B cell (primary cell): Measurements from ENCODE around the gene MRPL34. TPM values are rescaled to one million over a fixed set of nuclear protein-coding genes. Genes with fewer than 3 reads are reported as not detected.
A peak's percentile ranks its signal among the peaks of the same experiment; 100 is the strongest.

Source experiments
- ATAC-seq: fragments of 200-7000 bp; cut with Tn5 transposase; one replicate; pipeline ENCODE4 v1.10.0; 2021; ENCODE audit warnings: low read depth, mild to moderate bottlenecking, moderate number of reproducible peaks, moderate library complexity
- CTCF ChIA-PET: fragments of 350-600 bp; sonication (Branson Sonifier 250); formaldehyde crosslinking; loops from one replicate; lab custom pipeline; 2021; ENCODE audit warnings: antibody characterized with exemption, inconsistent platforms; lab: Charles Lee
- POLR2A ChIA-PET: fragments of 350-600 bp; sonication (Branson Sonifier 250); formaldehyde crosslinking; loops from one replicate; lab custom pipeline; 2021; ENCODE audit warnings: antibody characterized with exemption; lab: Charles Lee
- DNase-seq: peaks from one replicate; pipeline ENCODE4 v3.0.0; 2013
- H2AFZ ChIP-seq: 2 replicates; pipeline ENCODE4 v1.6.1; 2012; ENCODE audit warnings: mild to moderate bottlenecking, low read depth, low read length; ENCODE audit not compliant: insufficient read depth, poor library complexity, severe bottlenecking
- H3K27ac ChIP-seq, 2 donors: 1 replicate in 1 of 2; 2 replicates in 1 of 2; pipeline ENCODE4 v1.5.1; 2012 to 2013; ENCODE audit warnings: low read length in 2 of 2, mild to moderate bottlenecking in 2 of 2, moderate library complexity in 1 of 2
- H3K27me3 ChIP-seq, 4 experiments: fragments of 200-600 bp in 1 of 4; sonication (generic) in 1 of 4; replicated peaks in 1 of 4; 1 replicate in 2 of 4; 2 replicates in 2 of 4; pipeline versions ENCODE4 v1.6.1 to v1.7.0; 2013 to 2016; ENCODE audit warnings: low read length in 3 of 4, mild to moderate bottlenecking in 2 of 4, mixed read lengths in 1 of 4, moderate library complexity in 1 of 4; ENCODE audit not compliant: insufficient read depth in 4 of 4, control insufficient read depth in 3 of 4; ENCODE audit errors: control extremely low read depth in 1 of 4
- H3K36me3 ChIP-seq, 2 experiments: replicated peaks in 1 of 2; 1 replicate in 1 of 2; 2 replicates in 1 of 2; pipeline versions ENCODE4 v1.6.1 to v1.7.1; 2013; ENCODE audit warnings: low read length in 1 of 2; ENCODE audit not compliant: insufficient read depth in 2 of 2, control insufficient read depth in 1 of 2; ENCODE audit errors: control extremely low read depth in 1 of 2, extremely low read depth in 1 of 2
- H3K4me1 ChIP-seq, 2 donors: fragments of 200-600 bp in 1 of 2; sonication (generic) in 1 of 2; 1 replicate in 1 of 2; 2 replicates in 1 of 2; pipeline versions ENCODE4 v1.5.1 to v1.6.1; 2013 to 2017; ENCODE audit warnings: low read length in 2 of 2; ENCODE audit not compliant: control insufficient read depth in 2 of 2, insufficient read depth in 2 of 2
- H3K4me2 ChIP-seq: replicated peaks from 2 replicates; pipeline ENCODE3; 2012; ENCODE audit warnings: mild to moderate bottlenecking, low read depth, low read length; ENCODE audit not compliant: poor library complexity, severe bottlenecking
- H3K4me3 ChIP-seq, 5 experiments: fragments of 200-600 bp in 1 of 5; sonication (generic) in 1 of 5; 1 replicate in 3 of 5; 2 replicates in 2 of 5; pipeline versions ENCODE4 v1.5.1 to v1.7.0; 2011 to 2016; ENCODE audit warnings: low read length in 4 of 5, mild to moderate bottlenecking in 4 of 5, low read depth in 2 of 5, control low read depth in 1 of 5, moderate library complexity in 1 of 5; ENCODE audit not compliant: insufficient read depth in 1 of 5; ENCODE audit errors: control extremely low read depth in 1 of 5, extremely low read depth in 1 of 5
- H3K79me2 ChIP-seq: fragments of 200-600 bp; sonication (generic); one replicate; pipeline ENCODE4 v1.6.0; 2016; ENCODE audit warnings: low read length; ENCODE audit not compliant: control insufficient read depth, insufficient read depth
- H3K9ac ChIP-seq: fragments of 200-600 bp; sonication (generic); 2 replicates; pipeline ENCODE4 v1.6.1; 2017; ENCODE audit warnings: mild to moderate bottlenecking, low read length, moderate library complexity
- H3K9me3 ChIP-seq, 3 donors: one replicate each; pipeline versions ENCODE4 v1.6.1 to v1.7.1; 2013; ENCODE audit warnings: low read length in 2 of 3; ENCODE audit not compliant: control insufficient read depth in 2 of 3, insufficient read depth in 1 of 3; ENCODE audit errors: control extremely low read depth in 1 of 3
- H4K20me1 ChIP-seq: 2 replicates; pipeline ENCODE4 v1.6.0; 2012; ENCODE audit warnings: mild to moderate bottlenecking, low read length; ENCODE audit not compliant: insufficient read depth, control insufficient read depth, poor library complexity, severe bottlenecking
- H3K27ac Mint-ChIP-seq: one replicate; pipeline ENCODE4 v1.8.0; 2021; ENCODE audit warnings: mixed read lengths
- H3K27me3 Mint-ChIP-seq: one replicate; pipeline ENCODE4 v1.8.0; 2021; ENCODE audit warnings: mixed read lengths
- H3K4me1 Mint-ChIP-seq: one replicate; pipeline ENCODE4 v1.8.0; 2021; ENCODE audit warnings: mixed read lengths
- H3K4me3 Mint-ChIP-seq: one replicate; pipeline ENCODE4 v1.8.0; 2021; ENCODE audit warnings: mixed read lengths
- H3K9me3 Mint-ChIP-seq: one replicate; pipeline ENCODE4 v1.8.0; 2022; ENCODE audit warnings: mixed read lengths; ENCODE audit not compliant: insufficient read depth
- EZH2 ChIP-seq: IDR thresholded peaks from 2 replicates; pipeline ENCODE4 v1.6.1; 2012; ENCODE audit warnings: borderline replicate concordance, low read depth, mild to moderate bottlenecking, moderate library complexity, low read length; ENCODE audit not compliant: insufficient read depth, poor library complexity, severe bottlenecking
- WGBS: methylation state at CpG from one replicate; pipeline ENCODE4 v1.1.5; 2013; ENCODE audit warnings: missing lambda C conversion rate; ENCODE audit not compliant: insufficient coverage; 5-methylcytosine and 5-hydroxymethylcytosine counted together
- intact Hi-C: fragments of 100-400 bp; cut with micrococcal nuclease; formaldehyde crosslinking; loops from one replicate; pipeline ENCODE4 v1.10.0; 2022
- polyA plus RNA-seq: library from polyadenylated mRNA; depleted of rRNA; stranded (reverse); fragments of >200 nt; gene quantifications from 2 replicates; pipeline ENCODE4 v1.2.3, GENCODE V29; 2012
- total RNA-seq, 2 donors: library from RNA; stranded (reverse); fragments of 120-200 nt in 1 of 2; gene quantifications; 1 replicate in 1 of 2; 2 replicates in 1 of 2; pipeline versions ENCODE4 v1.2.3 to v1.2.4, GENCODE V29; 2013 to 2022
- TF ChIP-seq, protein P1 (sequence below): fragments of 200-600 bp; IDR thresholded peaks from one replicate; pipeline ENCODE4 v1.8.0; 2022; ENCODE audit warnings: antibody characterized with exemption, mild to moderate bottlenecking

MRPL34 gene
- total and polyA plus RNA-seq, 2 donors (not counting 1 experiment from before 2014, with no cell fraction given), result 16.5 to 45.7 TPM

- WGBS, result under 1% methylated on average over 40 of the region's 46 CpGs
- CTCF ChIA-PET, result interaction anchor here (0.7 to 1.5 kb wide), 11 partner anchors 16 to 147 kb away, joined by 3 to 9 read pairs (median 3); partner anchors contain the start of genes ANKLE1, BST2 and USE1
- peaks cover 43% of the 10 kb centered on the region for H3K4me1 Mint-ChIP-seq
Observed at GRCh38 chr19:17309198-17309964, 3.7 kb downstream of the MRPL34 start, which contains the start of gene DDA1. Gene DDA1 (plus strand): TSS chr19:17309563. CDS start chr19:17309655, 92 bp downstream.

More at GRCh38 chr19:17309198-17309964, 3.7 kb downstream of the MRPL34 start, which contains the start of gene DDA1:
- Histone ChIP-seq H3K27ac (peak within 1 kb of the TSS; percentile 53 to 83), H4K20me1 (peaks cover 49% of the 10 kb centered on the region), H3K4me1 (peaks cover 24 to 37% of the 10 kb centered on the region in 2 donors), H3K4me3 (peak within 1 kb of the TSS; percentile 63 to 98 (median 96)), H3K27me3 (no peaks in the 10 kb centered on the region), H3K79me2 (peaks cover 67% of the 10 kb centered on the region), H3K36me3 (peaks cover 0 to 12% of the 10 kb centered on the region in 2 experiments), H2AFZ (peak within 1 kb of the TSS; percentile 70), H3K4me2 (peak within 1 kb of the TSS; percentile 98), H3K9me3 (no peaks in the 10 kb centered on the region), H3K9ac (peak within 1 kb of the TSS; percentile 97)
- ATAC-seq, result peak; percentile 78
- H3K27ac Mint-ChIP-seq, result peak within 1 kb of the TSS; percentile 96
- peak within 1 kb of the TSS; percentile 95 for H3K4me3 Mint-ChIP-seq
- POLR2A ChIA-PET, result interaction anchor here (0.5 to 1.4 kb wide), 12 partner anchors 18 to 870 kb away, joined by 3 to 12 read pairs (median 4); partner anchors contain the start of genes ANO8, BABAM1, BST2 and MVB12A
- TF ChIP-seq, protein P1, sequence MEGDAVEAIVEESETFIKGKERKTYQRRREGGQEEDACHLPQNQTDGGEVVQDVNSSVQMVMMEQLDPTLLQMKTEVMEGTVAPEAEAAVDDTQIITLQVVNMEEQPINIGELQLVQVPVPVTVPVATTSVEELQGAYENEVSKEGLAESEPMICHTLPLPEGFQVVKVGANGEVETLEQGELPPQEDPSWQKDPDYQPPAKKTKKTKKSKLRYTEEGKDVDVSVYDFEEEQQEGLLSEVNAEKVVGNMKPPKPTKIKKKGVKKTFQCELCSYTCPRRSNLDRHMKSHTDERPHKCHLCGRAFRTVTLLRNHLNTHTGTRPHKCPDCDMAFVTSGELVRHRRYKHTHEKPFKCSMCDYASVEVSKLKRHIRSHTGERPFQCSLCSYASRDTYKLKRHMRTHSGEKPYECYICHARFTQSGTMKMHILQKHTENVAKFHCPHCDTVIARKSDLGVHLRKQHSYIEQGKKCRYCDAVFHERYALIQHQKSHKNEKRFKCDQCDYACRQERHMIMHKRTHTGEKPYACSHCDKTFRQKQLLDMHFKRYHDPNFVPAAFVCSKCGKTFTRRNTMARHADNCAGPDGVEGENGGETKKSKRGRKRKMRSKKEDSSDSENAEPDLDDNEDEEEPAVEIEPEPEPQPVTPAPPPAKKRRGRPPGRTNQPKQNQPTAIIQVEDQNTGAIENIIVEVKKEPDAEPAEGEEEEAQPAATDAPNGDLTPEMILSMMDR, result no peak
- no peak for TF ChIP-seq EZH2
- intact Hi-C loops, result loop anchor here (1.0 to 10.0 kb wide), 8 partner anchors 17 to 722 kb away; partner anchors contain the start of genes BABAM1, GTPBP3, OCEL1 and SMIM7
- DNase-seq, result peak; percentile 99
- no peaks in the 10 kb centered on the region for H3K9me3 Mint-ChIP-seq
- no peaks in the 10 kb centered on the region for H3K27me3 Mint-ChIP-seq
